HEK293T (cell line): Measurements from ENCODE around the gene FAM110C.

Source experiments
- CTCF ChIA-PET: fragments of 350-600 bp; formaldehyde crosslinking; extraction: SDS; loops from one replicate; lab custom pipeline; 2021; ENCODE audit warnings: antibody characterized with exemption, inconsistent platforms; lab: Yijun Ruan, JAX
- POLR2A ChIA-PET: fragments of 350-600 bp; formaldehyde crosslinking; extraction: SDS; loops from one replicate; lab custom pipeline; 2020; ENCODE audit warnings: antibody characterized with exemption, inconsistent platforms; lab: Yijun Ruan, JAX
- DNase-seq: peaks from one replicate; pipeline ENCODE4 v3.0.0; 2012; ENCODE audit warnings: mixed read lengths; ENCODE audit errors: extremely low spot score
- ARNT ChIP-seq: fragments of 450-650 bp; IDR thresholded peaks from 2 replicates; pipeline ENCODE4 v1.6.1; 2017; ENCODE audit warnings: mild to moderate bottlenecking
- BHLHE40 ChIP-seq: fragments of 450-650 bp; IDR thresholded peaks from 2 replicates; pipeline ENCODE4 v1.6.1; 2016; ENCODE audit warnings: mild to moderate bottlenecking, moderate library complexity, borderline replicate concordance
- CTBP1 ChIP-seq: fragments of 450-650 bp; IDR thresholded peaks from 2 replicates; pipeline ENCODE4 v1.6.1; 2016; ENCODE audit warnings: borderline replicate concordance
- ELF4 ChIP-seq: fragments of 450-650 bp; IDR thresholded peaks from 2 replicates; pipeline ENCODE4 v1.6.1; 2017; ENCODE audit warnings: antibody characterized with exemption
- FOXA1 ChIP-seq: fragments of 450-650 bp; IDR thresholded peaks from 2 replicates; pipeline ENCODE4 v1.6.1; 2016; ENCODE audit warnings: mild to moderate bottlenecking
- FOXK2 ChIP-seq: fragments of 450-650 bp; IDR thresholded peaks from 2 replicates; pipeline ENCODE4 v1.6.1; 2016; ENCODE audit warnings: mild to moderate bottlenecking
- FOXM1 ChIP-seq: fragments of 450-650 bp; IDR thresholded peaks from 2 replicates; pipeline ENCODE4 v1.6.1; 2017; ENCODE audit warnings: mild to moderate bottlenecking, borderline replicate concordance
- HDGF ChIP-seq: fragments of 450-650 bp; IDR thresholded peaks from 2 replicates; pipeline ENCODE4 v1.6.1; 2017; ENCODE audit warnings: antibody characterized with exemption, borderline replicate concordance
- L3MBTL2 ChIP-seq: fragments of 450-650 bp; conservative IDR thresholded peaks from 2 replicates; pipeline ENCODE4 v1.6.1; 2016; ENCODE audit warnings: mild to moderate bottlenecking
- LEF1 ChIP-seq: fragments of 450-650 bp; IDR thresholded peaks from 2 replicates; pipeline ENCODE4 v1.6.1; 2017; ENCODE audit warnings: mild to moderate bottlenecking, borderline replicate concordance
- NFRKB ChIP-seq: fragments of 450-650 bp; IDR thresholded peaks from 2 replicates; pipeline ENCODE4 v1.6.1; 2016; ENCODE audit warnings: mild to moderate bottlenecking, moderate library complexity
- PKNOX1 ChIP-seq: fragments of 450-650 bp; IDR thresholded peaks from 2 replicates; pipeline ENCODE4 v1.6.1; 2016
- SP1 ChIP-seq: fragments of 450-650 bp; IDR thresholded peaks from 2 replicates; pipeline ENCODE4 v1.6.1; 2017
- SUZ12 ChIP-seq: fragments of 450-650 bp; IDR thresholded peaks from 2 replicates; pipeline ENCODE4 v1.6.1; 2016; ENCODE audit warnings: mild to moderate bottlenecking
- TARDBP ChIP-seq: fragments of 450-650 bp; IDR thresholded peaks from 2 replicates; pipeline ENCODE4 v1.6.1; 2016
- ZNF384 ChIP-seq: fragments of 450-650 bp; IDR thresholded peaks from 2 replicates; pipeline ENCODE4 v1.6.1; 2016

FAM110C gene

GRCh38 chr2:65121-65520, 18.8 kb upstream of the FAM110C start:
- POLR2A ChIA-PET: no interaction called here
- DNase-seq: no peak
- TF ChIP-seq FOXM1: no peak
- no peak for TF ChIP-seq TARDBP
- TF ChIP-seq L3MBTL2: no peak
- no peak for TF ChIP-seq ZNF384
- TF ChIP-seq SP1: no peak
- TF ChIP-seq FOXA1: no peak
- TF ChIP-seq CTBP1: no peak
- TF ChIP-seq FOXK2: no peak
- TF ChIP-seq PKNOX1: no peak
- no peak for TF ChIP-seq ARNT
- no peak for TF ChIP-seq HDGF
- TF ChIP-seq ELF4: no peak
- TF ChIP-seq SUZ12: no peak
- TF ChIP-seq NFRKB: no peak
- TF ChIP-seq BHLHE40: no peak
- no peak for TF ChIP-seq LEF1
- CTCF ChIA-PET: interaction anchor here (0.6 kb wide), 1 partner anchor 35 kb away, joined by 3 read pairs; no protein-coding TSS in a partner anchor

DNA sequence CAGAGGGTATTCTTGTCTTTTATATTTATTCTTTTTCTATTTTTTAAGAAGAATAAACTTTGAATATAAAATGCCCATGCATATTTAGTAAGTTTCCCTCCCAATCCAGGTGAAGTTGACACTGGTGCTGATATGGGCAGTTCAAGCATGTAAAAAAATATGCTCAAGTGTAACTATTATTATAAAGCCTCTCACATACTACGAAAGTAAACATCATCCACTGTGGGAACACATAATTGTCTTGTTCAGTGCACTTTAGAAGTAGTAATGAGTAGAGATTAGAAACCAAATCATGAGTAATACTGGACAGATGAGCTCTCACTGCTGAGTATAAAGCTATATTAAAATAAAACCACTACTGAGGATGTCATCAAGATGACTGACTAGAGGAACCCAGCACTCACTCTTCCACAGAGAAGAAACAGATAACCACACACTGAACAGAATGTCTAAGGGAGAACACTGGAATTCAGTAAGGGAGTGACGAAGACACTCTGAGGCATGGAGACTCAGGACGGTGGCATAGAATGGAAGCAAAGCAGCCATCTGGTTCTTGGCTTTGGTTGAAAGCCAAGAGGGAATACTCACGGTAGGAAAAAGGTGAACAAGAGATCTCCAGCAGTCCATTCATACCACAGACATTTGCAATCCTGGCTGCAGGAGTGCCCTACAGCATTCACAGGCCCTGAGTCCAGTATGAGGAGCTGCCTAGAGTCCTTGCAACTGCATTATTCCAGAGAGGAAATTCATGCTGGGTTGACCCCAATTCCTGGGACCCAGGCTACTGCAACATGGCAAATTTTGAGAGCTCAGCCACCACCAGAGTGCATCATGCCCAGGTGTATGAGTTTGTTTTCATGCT, 9.5 kb upstream of the FAM110C start:
- ChIA-PET CTCF (no interaction called here), POLR2A (no interaction called here)
- DNase-seq: no peak
- no peak for TF ChIP-seq CTBP1
- no peak for TF ChIP-seq FOXA1
- TF ChIP-seq BHLHE40: no peak
- no peak for TF ChIP-seq ZNF384
- no peak for TF ChIP-seq TARDBP
- TF ChIP-seq SUZ12: no peak
- TF ChIP-seq LEF1: no peak
- no peak for TF ChIP-seq FOXK2
- no peak for TF ChIP-seq PKNOX1
- no peak for TF ChIP-seq NFRKB
- no peak for TF ChIP-seq L3MBTL2
- TF ChIP-seq HDGF: no peak
- no peak for TF ChIP-seq ARNT
- TF ChIP-seq FOXM1: no peak

DNA sequence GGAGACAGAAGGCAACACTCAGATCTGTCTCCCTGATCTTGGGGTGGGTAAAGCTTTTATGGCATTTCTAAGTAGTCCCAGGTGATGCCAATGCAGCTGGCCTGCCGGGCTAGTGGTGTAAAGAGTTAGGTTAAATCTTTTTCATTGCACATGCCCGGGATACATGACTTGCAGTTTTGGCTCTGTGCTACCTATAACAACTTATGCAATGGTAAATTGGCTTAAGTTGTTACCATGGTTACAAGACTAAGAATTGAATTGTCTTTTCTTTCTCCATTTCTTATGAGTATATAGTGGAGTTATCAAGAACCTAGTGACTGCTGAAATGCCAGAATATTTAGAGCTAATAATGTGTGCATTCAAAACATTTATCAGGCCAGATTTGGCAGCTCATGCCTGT, 5.3 kb upstream of the FAM110C start:
- no peak for DNase-seq
- ChIA-PET POLR2A (no interaction called here), CTCF (no interaction called here)
- TF ChIP-seq FOXA1 (no peak), HDGF (no peak), ARNT (no peak), L3MBTL2 (no peak), PKNOX1 (no peak), FOXK2 (no peak), CTBP1 (no peak), ZNF384 (no peak), BHLHE40 (no peak), TARDBP (no peak), SP1 (no peak), SUZ12 (no peak)

- no peak for TF ChIP-seq FOXA1
- TF ChIP-seq FOXK2: no peak
- TF ChIP-seq ZNF384: no peak
- TF ChIP-seq BHLHE40: no peak
- TF ChIP-seq ARNT: no peak
- no peak for TF ChIP-seq L3MBTL2
- no peak for TF ChIP-seq PKNOX1
- TF ChIP-seq ELF4: no peak
- ChIA-PET POLR2A (no interaction called here), CTCF (no interaction called here)
- no peak for DNase-seq
Observed at GRCh38 chr2:47737-48136, 1.4 kb upstream of the FAM110C start.

GRCh38 chr2:47346-47725, 1.0 kb upstream of the FAM110C start:
- POLR2A ChIA-PET: no interaction called here
- CTCF ChIA-PET: no interaction called here
- no peak for DNase-seq
- TF ChIP-seq PKNOX1: no peak
- no peak for TF ChIP-seq BHLHE40
- no peak for TF ChIP-seq ARNT
- TF ChIP-seq ZNF384: no peak
- TF ChIP-seq FOXM1: no peak
- TF ChIP-seq TARDBP: no peak
